Measurements from ENCODE around the gene SFSWAP. TPM values are rescaled to one million over a fixed set of nuclear protein-coding genes. Genes with fewer than 3 reads are reported as not detected.
"Not testable (repeated sequence)": the region's sequence is repeated elsewhere in the genome, so short reads cannot be mapped to it uniquely, and the experiment has no call there.

SFSWAP gene
- polyA plus RNA-seq, 4 donors: 43.4 to 50.2 (median 44.9) TPM

GRCh38 chr12:131701705-131702572, 9.0 kb upstream of the SFSWAP start:
- no peak for DNase-seq (ENCODE audit: low read depth in 4 of 4, low spot score in 3 of 4)

DNA sequence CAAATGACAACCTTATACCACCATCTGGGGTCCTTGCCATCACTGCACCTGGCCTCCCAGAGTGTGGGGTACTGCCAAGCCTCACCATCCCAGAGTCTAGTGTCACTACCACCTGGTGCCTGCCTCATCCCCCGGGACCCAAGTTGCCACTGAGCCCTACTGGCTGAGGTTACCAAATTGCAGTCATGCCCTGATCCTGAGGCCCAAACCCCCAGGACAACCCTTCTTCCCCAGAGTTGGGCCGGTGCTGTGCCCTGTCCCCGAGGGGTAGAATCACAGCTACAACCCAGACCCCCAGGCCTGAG, 8.4 kb upstream of the SFSWAP start:
- no peak for DNase-seq (ENCODE audit: low read depth in 4 of 4, low spot score in 3 of 4)

DNA sequence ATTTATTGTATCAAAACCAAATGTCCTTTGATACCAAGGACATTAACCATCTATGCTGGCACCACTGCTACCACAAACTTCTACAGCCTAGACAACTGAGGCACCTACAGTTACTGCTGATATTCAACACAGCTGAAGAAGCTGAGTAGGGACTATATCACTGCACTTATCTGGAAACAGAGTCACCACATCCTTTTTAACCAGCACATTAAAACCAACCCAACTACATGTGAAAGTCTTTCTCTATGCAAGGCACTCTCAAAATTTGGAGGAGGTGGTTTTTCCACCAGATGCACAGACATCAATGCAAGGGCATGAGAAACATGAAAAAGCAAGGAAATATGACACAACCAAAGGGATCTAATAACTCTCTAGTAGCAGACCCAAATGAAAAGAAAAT, 7.7 kb upstream of the SFSWAP start:
- no peak for DNase-seq (ENCODE audit: low read depth in 4 of 4, low spot score in 3 of 4)

GRCh38 chr12:131704509-131704908, 6.4 kb upstream of the SFSWAP start:
- DNase-seq (ENCODE audit: low read depth in 4 of 4, low spot score in 3 of 4): no peak

- DNase-seq (ENCODE audit: low read depth in 4 of 4, low spot score in 3 of 4): not testable (repeated sequence)
Observed at GRCh38 chr12:131706709-131707108, 4.2 kb upstream of the SFSWAP start.

- no peak for DNase-seq (ENCODE audit: low read depth in 4 of 4, low spot score in 3 of 4)
Observed at GRCh38 chr12:131709226-131709625, 1.7 kb upstream of the SFSWAP start.

DNA sequence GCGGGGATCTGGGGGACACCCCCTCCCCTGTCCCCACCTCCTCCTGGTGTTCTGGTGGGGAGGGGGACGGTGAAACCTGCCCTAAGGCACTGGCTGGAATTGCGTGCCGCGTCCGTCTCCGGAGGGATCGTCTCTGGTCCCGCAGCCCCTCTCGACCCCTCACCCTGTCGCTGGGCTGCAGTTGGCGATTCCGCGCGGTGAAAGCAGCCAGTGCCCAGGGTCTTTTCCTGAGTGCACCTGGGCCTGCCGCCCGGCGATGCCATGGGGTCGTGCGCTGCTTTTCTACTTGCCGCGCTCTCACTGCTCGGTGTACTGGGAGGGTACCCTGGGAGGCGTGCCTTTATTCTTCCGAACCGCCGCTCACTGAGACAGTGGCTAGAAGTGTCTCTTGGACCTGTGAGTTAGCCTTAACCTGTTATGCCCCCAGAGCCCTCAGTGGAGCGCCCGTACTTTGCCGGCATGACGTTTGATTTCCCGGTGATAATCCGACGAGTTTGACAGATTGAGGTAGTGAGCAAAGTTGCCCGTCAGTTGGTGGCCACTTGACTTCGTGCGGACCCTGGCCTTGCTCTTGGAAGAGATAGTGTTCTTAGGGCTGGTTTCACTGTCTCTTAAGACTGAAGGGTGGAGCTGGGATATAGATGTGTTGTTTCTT, 788 bp downstream of the SFSWAP start:
- DNase-seq (ENCODE audit: low read depth in 4 of 4, low spot score in 3 of 4): no peak

DNA sequence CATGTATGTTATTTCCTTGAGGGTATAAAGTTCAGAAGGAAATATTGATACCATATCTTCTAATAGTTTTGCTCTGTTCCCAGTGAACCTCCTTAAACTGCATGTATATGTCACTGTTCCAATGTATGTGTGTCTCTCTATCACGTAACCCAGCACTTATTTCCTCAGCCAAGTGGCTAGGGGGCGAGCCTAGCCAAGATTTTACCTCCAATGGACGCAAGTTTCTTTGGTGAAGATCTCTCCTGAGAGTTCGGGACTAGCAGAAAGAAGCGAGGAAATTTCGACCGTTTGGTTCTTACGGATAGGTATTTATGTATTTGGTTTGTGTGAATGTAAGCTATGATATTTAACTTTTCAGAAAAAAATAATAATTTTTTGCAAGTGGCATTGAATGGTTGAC, 2.5 kb downstream of the SFSWAP start:
- DNase-seq (ENCODE audit: low read depth in 4 of 4, low spot score in 3 of 4): no peak

GRCh38 chr12:131714759-131715158, 3.9 kb downstream of the SFSWAP start:
- DNase-seq (ENCODE audit: low read depth in 4 of 4, low spot score in 3 of 4): no peak

DNA sequence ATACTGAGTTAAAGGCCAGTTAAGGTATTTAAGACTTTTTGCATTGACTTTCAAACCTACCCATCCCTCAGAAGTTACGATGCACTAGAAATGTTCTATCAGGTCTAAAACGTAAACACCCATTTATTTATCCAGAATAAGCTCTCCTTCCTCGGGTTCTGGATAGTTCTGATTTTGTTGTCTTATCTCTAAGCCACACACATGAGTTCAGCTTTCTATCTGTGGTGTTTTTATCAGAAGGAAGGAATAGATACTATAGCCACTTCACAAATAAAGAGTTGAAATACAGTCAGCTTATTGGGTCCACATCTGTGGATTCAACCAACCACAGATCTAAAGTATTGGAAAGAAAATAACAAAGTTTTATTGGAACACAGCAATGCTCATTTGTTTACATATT, 5.4 kb downstream of the SFSWAP start:
- no peak for DNase-seq (ENCODE audit: low read depth in 4 of 4, low spot score in 3 of 4)

DNA sequence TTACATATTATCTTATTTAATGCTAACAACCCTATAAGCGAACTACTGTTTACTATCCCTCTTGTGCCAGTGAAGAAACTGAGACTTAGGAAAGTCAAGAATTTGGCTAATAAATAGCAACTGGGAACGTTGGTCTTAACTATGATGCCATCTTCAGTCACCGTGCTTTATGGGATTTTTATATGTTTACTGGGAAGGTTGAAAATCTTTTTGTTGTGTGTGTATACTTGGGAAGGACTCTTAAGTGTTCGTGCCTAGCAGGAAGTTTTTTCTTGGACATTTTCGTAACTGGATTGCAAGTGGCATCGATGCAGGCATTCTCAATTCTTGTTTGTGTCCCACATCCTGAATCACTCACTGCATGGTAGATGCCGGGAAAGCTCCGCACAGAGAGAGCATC, 9.4 kb downstream of the SFSWAP start:
- no peak for DNase-seq (ENCODE audit: low read depth in 4 of 4, low spot score in 3 of 4)

GRCh38 chr12:131720921-131721320, 10.0 kb downstream of the SFSWAP start:
- DNase-seq (ENCODE audit: low read depth in 4 of 4, low spot score in 3 of 4): no peak

- no peak for DNase-seq (ENCODE audit: low read depth in 4 of 4, low spot score in 3 of 4)
Observed at GRCh38 chr12:131721548-131721947, 10.7 kb downstream of the SFSWAP start.

- DNase-seq (ENCODE audit: low read depth in 4 of 4, low spot score in 3 of 4): no peak
Observed at GRCh38 chr12:131723532-131723931, 12.6 kb downstream of the SFSWAP start.

DNA sequence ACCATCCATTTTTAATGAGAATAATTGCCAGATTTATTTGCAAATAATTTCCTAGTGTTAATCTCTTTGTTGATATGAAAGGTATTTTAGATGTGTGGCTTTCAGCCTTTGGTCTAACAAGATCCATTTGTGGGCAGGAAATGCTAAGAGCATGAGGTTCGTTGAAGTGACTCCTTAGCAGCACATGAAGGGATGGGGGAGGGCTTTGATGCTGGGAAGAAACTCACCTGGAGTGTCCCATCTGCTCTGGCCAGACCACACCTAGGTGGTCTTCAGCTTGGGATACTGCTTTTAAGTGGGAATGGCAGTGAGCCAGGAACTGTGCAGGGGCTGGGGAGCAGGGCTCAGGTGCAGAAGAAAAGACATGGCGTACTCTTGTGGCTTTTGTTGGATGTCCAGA, 13.6 kb downstream of the SFSWAP start:
- no peak for DNase-seq (ENCODE audit: low read depth in 4 of 4, low spot score in 3 of 4)

GRCh38 chr12:131725503-131725902, 14.6 kb downstream of the SFSWAP start:
- no peak for DNase-seq (ENCODE audit: low read depth in 4 of 4, low spot score in 3 of 4)

- no peak for DNase-seq (ENCODE audit: low read depth in 4 of 4, low spot score in 3 of 4)
Observed at GRCh38 chr12:131728720-131729119, 17.8 kb downstream of the SFSWAP start.

DNA sequence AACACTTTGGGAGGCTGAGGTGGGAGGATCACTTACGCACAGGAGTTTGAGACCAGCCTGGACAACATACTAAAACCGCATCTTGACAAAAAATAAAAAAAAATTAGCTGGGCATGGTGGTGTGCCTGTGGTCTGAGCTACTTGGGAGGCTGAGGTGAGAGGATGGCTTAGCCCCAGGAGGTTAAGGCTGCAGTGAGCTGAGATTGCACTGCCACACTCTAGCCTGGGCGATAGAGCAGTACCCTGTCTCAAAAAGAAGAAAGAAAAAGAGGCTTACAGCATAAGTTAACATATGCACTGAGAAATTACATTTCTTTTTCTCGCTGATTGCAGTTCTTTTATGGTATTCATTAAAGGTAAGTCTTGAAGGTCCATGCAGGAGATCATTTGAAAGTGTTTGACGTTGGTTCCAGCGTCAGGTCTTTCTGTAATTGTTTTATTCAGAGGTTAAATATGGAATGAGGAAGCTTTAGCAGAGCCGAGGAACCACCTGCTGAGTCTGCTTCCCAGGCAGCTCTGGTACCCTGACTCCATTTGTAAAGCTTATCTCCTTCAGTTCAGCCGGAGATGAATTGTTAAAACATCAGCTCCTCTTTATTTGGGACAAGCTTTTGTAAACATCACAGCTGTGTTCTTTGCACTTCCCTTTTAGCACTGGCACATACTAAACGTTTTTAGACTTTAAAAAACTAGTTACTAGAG, 18.5 kb downstream of the SFSWAP start:
- DNase-seq (ENCODE audit: low read depth in 4 of 4, low spot score in 3 of 4): no peak

DNA sequence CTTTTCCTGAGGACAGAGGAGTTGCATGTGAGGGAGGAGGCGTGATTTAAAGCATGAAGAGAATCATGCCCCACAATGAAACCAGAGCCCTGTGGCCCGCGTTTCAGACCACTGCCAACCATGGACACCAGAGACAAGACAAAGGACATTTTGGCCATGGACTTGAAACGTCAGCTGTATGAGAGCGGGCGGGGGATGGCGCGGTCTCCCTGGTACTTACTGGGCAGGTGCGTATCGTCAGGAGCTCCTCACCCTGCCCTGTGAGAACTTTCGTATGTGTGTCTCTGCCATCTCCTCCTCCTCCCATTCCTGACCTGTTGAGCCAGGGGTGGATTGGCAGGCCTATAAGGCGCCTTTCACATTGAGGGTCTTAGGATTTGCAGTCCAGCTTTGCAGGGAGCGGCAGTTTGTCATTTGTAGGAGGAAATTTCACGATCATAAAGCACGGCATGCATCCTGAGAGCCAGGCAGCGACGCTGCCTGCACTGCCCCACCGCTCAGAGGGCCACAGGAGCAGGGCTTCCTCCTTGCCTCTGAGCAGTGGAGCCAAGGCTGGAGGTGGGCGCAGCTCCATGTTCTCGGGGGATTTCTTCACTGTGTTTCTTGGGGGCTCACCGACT, 22.2 kb downstream of the SFSWAP start:
- DNase-seq (ENCODE audit: low read depth in 4 of 4, low spot score in 3 of 4): no peak

- DNase-seq (ENCODE audit: low read depth in 4 of 4, low spot score in 3 of 4): no peak
Observed at GRCh38 chr12:131733874-131734273, 23.0 kb downstream of the SFSWAP start.
